GM21423 (cell line): ENCODE data around the gene ATXN7.

Experiments
- ATAC-seq: cut with Tn5 transposase; IDR thresholded peaks from one replicate; pipeline ENCODE4 v1.9.1; 2021; ENCODE audit warnings: mild to moderate bottlenecking, moderate library complexity; ENCODE audit not compliant: unreplicated experiment

The ATXN7 gene

DNA sequence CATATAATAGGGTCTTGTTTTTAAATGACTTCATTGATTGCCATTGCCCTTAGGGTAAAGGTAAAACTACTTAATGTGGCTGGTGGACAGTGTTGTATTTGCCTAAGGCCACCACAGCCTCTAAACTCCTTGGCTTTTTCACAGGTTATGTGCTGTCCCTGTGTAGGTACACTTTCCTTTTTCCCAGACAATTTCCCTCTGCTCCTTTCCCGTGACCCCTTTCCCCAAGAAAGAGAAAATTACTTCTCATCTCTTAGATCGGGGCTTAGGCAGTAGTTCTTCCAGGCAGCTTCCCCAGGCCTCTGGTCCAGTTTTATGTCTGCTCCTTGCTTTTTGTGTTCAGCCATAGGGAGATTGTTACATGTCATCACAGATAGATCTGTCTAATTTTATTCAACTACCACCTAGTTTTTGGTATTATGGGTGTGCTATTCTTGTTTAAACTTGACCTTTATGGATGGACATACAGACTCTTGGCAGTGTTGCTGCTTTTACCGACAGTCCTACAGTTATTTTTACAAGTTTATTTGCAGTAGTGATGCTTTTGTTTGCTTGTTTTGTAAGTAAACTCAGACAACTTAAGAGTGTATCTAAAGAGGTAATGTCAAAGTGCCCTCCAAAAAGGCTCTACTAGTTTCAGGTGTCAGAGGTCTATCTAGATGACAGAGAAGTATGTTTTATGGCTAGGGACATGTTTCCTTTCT, 69.0 kb downstream of the ATXN7 start:
- ATAC-seq = no peak

- peak; percentile 55 for ATAC-seq
Observed at GRCh38 chr3:63933459-63933858, 69.8 kb downstream of the ATXN7 start.

DNA sequence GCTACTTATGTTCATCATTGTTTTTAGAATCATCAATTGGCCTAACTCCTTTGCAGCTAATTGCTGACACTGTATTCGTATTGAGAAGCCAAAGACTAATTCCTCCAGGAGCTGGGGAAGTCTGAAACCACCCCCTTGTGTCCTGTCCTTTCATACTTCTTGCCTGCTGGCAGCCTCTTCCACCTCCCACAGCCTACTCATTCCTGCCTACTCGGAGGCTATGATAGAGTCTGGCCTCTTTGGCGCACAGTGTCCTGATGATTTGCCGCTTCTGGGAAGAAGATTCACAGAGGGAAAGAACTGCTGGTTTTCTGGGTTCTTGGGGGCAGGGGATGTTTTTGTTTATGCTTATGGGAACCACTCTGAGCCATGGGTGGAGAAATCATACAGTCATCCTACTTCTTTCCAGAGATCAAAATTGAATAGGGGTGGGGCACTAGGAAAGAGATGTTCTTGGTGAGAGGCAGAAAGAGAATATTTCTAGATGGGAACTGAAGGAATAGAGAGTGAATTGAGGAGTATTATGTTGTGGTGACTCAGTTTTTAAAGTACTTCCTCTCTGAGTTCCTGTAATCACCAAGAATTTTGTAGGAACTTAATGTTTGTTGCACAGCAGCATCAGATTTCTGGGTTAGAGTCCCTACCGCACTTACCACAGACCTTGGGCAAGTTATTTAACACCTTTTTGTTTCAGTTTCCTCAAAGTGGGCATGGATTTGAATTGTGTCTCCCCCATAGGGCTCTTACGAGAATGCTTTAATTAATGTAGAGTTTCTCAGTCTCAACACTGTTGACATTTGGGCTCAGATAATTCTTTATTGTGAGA, 70.6 kb downstream of the ATXN7 start:
- ATAC-seq = no peak

DNA sequence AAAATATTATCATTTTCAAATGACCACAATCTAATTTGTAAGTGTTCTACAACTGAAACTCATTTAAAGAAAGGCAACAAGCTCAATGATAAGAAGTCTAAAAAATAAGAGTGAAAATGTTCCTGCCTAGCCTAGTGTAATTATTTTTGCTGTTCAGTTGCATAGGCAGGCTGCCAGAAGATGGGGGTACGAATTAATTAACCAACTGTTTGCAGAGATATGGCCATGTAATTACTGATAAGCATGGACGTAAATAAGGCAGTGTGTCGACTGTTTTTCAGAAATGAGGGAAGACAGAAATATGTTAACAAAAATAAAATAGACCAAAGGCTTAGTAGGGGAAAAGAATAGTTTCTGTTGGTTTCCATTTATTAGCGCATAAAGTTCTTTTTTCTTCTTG, 73.3 kb downstream of the ATXN7 start:
- ATAC-seq = no peak

GRCh38 chr3:63937661-63938651, 74.3 kb downstream of the ATXN7 start:
- ATAC-seq = peak; percentile 61

DNA sequence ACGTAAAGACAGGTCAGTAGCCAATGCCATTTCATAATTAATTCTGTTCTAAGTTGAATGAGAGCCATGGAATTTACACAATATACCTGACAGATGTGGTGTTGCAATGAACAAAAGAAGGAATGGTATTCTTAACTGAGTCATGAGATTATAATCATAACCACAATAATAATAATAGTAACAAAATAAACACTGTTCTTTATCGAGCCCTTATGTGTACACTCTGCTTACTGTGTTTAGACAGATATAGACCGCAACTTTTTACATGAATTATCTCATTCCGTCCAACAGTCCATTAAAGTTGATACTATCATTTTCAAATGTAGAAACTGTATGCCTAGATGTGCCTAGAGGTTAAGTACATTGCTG, 76.7 kb downstream of the ATXN7 start:
- ATAC-seq = no peak

- ATAC-seq = no peak
Observed at GRCh38 chr3:63942528-63942927, 78.9 kb downstream of the ATXN7 start.

DNA sequence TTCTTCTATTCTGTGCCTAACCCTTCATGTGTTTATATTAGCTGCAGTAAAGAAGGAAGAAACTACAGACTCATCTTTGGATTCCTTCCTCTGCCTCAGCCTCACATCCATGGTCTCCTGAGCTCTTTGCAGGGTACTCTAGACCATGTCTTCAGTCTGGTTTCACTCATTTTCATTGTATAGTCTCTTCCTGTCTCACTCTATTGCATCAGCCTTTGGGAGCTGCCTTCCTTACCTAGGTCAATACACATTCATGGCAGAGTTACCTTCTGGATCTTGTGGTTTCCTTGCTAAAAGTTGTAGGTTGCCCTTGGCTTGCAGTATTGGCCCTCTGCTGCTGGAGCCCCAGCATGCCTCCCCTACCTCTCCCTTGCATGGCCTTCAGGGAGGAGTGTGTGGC, 80.0 kb downstream of the ATXN7 start:
- no peak for ATAC-seq

DNA sequence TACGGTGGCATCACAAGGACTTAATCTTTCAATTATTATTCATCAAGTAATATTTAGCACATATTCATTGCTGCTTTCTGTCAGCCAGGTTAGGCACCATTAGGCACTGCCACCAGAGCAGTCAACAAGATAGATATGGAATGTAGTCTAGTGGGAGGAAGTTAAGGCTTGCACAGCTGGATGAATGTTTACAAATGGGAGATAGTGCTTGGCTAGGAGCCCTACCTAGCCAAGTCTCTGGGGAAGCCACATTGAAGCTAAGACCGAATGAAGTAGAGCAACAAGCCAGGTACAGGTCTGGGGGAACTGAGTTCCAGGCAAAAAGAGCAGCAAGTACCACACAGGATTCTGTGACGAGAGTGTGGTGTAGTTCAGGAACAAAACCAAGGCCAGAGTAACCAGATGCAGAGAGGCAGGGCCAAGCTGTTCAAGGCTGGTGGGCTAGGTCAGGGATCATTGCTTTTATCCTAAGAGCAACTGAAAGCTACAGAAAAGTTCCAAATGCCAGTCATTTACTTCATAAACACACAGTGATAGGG, 82.0 kb downstream of the ATXN7 start:
- no peak for ATAC-seq

DNA sequence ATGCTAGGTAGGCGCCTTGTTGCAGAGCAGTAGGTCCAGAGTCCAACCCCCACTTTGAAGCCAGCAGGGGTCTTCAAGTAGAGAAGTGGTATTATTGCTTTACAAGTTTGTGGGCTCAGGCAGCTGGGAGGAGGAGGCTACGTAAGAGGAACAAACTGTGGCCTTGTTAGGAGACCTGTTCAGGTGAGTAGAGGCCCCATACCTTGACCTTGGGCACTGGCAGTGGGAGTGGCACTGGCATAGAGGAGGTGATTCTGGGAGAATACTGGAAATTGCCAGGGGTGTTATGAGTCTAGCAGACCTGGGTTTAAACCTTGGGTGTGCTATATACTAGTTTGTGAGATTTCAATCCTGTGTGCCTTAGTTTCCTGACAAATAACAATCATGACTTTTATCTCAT, 83.1 kb downstream of the ATXN7 start:
- ATAC-seq = no peak

- ATAC-seq = no peak
Observed at GRCh38 chr3:63947594-63947993, 83.9 kb downstream of the ATXN7 start.

DNA sequence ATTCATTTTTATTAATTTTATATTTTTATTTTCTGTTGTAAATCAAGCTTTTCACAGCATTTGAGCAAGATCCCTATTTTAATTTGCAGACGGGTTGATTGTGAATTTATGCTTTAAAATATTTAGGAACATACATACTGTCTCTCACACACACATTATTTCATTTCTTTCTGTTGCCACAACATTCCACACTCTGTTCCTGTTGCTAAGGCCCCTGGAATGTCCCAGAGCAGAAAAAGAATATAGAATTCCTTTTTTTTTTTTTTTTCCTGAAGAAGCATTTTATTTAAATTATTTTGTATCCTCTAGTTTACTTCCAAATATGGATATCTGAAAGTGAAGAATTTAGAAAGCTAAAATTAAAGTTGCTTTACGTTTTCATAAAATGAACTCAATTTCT, 85.3 kb downstream of the ATXN7 start:
- ATAC-seq = no peak

DNA sequence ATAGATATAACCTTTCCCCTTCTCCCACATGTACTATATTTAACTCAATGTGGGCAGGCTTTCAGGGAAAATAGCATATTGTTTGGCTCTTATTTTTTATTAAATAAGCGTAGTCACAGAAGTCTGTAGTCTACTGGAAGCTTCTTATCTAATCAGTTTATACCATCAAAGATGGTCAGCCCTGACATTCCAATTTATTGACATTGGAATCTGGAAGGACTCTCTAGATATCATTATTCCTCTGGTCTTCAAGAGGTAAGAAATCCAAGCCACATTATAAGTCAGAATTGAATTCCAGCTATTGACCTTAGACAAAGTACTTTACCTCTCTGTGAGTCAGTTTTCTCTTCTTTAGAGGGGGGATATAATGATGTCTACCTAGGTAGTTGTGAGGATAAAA, 87.0 kb downstream of the ATXN7 start:
- no peak for ATAC-seq

DNA sequence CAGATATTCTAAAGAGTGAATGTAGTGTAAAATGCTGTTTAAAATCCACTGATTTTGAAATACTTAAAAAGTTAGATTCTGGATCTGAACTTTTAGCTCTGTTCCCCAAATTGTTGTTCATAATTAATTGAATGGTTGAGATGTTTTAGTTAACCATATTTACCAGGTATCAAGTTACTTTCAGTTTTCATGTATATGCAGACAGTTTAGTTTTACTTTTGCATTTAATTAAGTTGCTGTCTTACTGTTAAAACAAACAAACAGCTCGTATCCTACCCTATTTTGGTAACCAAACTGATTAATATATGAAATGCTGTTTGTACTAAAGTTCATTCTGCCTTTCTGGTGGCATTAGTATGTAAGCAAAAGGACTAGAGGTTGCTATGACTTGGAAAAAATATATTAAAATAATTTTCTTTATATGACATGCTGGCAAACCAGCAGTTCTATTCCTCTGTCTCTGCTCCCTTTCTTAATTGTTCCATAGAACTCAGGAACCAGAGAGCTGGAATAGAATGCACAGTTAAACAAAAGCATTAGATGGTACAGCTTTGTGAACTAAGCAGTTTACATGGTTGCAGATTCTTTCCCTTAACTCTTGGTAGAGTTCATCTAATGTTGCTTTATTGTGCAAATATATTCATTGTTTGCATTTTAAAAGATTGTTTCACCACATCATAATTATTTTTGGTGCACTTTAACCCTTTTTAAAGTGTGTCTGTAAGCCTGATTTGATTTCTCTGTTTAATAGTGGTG, 88.0 kb downstream of the ATXN7 start:
- ATAC-seq = peak; percentile 53

- ATAC-seq = no peak
Observed at GRCh38 chr3:63952248-63952594, 88.6 kb downstream of the ATXN7 start.

DNA sequence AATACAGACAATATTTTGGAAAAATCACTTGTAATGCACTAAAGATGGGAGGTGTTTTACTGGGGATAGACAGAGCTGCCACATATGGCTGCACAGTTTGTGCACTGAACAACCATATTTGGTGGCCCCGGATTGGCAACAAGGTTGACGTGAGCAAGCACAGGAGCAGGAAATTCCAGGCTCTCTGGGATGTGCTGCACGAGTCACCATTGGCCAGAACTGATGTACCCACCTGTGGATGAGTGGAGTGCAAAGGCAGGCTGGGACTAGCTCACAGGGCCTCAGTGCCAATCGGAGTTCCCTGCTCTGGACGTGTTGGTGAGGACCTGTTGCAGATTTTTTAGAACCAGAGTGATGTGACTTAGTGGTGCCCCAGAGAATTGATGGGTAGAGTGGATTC, 90.5 kb downstream of the ATXN7 start:
- ATAC-seq = no peak

DNA sequence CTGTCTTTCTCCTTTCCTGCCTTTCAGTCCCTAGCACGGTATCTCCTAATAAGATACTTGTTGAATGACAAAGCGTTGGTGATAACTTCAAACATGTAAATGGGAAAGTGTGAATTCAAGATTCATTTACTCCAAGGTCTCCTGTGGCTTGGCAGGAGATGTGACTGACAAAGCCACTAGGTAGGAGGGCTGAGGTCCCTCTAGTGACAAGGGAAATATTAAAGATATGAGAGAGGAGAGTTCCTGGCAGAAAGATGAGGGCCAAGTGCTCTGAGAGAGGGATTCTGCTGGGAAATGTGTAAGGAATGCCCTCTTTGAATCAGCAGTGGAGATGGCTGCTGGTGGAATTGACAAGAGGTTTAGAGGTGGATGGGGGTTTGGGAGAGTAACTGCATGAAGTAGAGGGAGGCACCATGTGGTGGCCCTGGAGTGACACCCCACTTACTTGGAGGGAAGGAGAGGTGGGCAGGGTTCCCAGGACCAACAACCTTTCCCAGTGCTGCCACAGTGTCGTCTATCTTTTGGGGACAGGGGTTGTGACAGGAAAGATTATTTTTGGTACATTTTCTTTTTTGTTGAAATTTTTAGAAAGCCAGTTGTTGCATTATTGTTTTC, 91.5 kb downstream of the ATXN7 start:
- ATAC-seq = no peak

GRCh38 chr3:63955830-63956545, 92.3 kb downstream of the ATXN7 start:
- no peak for ATAC-seq

DNA sequence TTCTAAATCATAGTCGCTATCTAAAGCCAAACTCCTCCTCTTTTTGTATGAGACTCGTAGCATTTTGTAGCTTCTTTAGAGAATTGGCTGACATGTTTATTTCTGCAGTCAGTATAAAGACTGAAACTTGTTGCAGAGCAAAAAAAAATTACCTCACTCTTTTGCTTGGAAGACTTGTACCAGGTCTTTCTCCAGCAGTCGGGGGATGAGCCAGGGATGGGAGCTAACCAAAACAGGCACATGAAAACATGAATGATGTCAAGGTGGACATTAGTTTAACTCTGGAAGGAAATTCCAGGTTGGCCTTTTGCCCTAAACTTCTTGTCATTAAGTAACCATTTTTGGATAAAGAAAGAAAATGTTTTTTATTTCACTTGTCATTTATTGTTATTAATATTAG, 95.5 kb downstream of the ATXN7 start:
- no peak for ATAC-seq
